ENCODE results near the gene TRABD2B.

- TF ChIP-seq, protein P1, sequence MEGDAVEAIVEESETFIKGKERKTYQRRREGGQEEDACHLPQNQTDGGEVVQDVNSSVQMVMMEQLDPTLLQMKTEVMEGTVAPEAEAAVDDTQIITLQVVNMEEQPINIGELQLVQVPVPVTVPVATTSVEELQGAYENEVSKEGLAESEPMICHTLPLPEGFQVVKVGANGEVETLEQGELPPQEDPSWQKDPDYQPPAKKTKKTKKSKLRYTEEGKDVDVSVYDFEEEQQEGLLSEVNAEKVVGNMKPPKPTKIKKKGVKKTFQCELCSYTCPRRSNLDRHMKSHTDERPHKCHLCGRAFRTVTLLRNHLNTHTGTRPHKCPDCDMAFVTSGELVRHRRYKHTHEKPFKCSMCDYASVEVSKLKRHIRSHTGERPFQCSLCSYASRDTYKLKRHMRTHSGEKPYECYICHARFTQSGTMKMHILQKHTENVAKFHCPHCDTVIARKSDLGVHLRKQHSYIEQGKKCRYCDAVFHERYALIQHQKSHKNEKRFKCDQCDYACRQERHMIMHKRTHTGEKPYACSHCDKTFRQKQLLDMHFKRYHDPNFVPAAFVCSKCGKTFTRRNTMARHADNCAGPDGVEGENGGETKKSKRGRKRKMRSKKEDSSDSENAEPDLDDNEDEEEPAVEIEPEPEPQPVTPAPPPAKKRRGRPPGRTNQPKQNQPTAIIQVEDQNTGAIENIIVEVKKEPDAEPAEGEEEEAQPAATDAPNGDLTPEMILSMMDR (IDR thresholded peaks at IDR 0.05; ENCODE audit: low read depth, low read length, poor library complexity, severe bottlenecking), result no peak
- no peak for TF ChIP-seq EZH2phosphoT487 (IDR thresholded peaks at IDR 0.05; ENCODE audit: borderline replicate concordance, low read length)
Measured at GRCh38 chr1:47769983-47770382, 227.2 kb downstream of the TRABD2B start.
